ENCODE results near the gene VSIR. TPM values are rescaled to one million over a fixed set of nuclear protein-coding genes. Genes with fewer than 3 reads are reported as not detected.

The VSIR gene
- polyA plus RNA-seq, 3 donors: 7.3 to 11.4 (median 10.3) TPM

GRCh38 chr10:71790749-71791440 lies 17.6 kb upstream of the VSIR start:
- DNase-seq (ENCODE audit: extremely low read depth in 1 of 11, low read depth in 9 of 11, low spot score in 4 of 11): no peak

DNA sequence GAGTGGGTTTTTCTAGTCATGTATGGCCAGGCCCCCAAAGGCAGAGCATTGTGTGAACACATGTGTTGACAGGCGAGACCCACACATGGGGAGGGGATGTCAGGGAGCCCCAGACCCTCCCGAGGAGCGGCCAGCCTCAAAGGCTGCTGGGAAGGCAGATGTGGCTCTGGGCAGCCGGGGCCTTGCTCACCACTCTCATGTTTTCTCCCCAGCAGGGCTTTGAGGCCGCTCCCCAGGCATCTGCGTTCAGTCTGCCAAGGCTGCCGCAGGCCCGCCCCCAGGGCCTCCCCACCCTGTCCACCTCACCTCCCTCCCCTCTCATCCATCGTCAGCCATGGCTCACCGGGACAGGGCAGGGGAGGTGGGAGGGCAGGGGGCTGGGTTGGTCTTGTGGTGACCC lies 16.6 kb upstream of the VSIR start:
- DNase-seq (ENCODE audit: extremely low read depth in 1 of 11, low read depth in 9 of 11, low spot score in 4 of 11): no peak

- DNase-seq (ENCODE audit: extremely low read depth in 1 of 11, low read depth in 9 of 11, low spot score in 4 of 11): no peak
Observed at GRCh38 chr10:71788954-71789353, 15.6 kb upstream of the VSIR start.

GRCh38 chr10:71784679-71785272 lies 11.5 kb upstream of the VSIR start:
- no peak for DNase-seq (ENCODE audit: extremely low read depth in 1 of 11, low read depth in 9 of 11, low spot score in 4 of 11)

- no peak for DNase-seq (ENCODE audit: extremely low read depth in 1 of 11, low read depth in 9 of 11, low spot score in 4 of 11)
Observed at GRCh38 chr10:71783917-71784678, 10.8 kb upstream of the VSIR start.

GRCh38 chr10:71782917-71783490 lies 9.7 kb upstream of the VSIR start:
- DNase-seq (ENCODE audit: extremely low read depth in 1 of 11, low read depth in 9 of 11, low spot score in 4 of 11): no peak

GRCh38 chr10:71782221-71782916 lies 9.0 kb upstream of the VSIR start:
- no peak for DNase-seq (ENCODE audit: extremely low read depth in 1 of 11, low read depth in 9 of 11, low spot score in 4 of 11)

DNA sequence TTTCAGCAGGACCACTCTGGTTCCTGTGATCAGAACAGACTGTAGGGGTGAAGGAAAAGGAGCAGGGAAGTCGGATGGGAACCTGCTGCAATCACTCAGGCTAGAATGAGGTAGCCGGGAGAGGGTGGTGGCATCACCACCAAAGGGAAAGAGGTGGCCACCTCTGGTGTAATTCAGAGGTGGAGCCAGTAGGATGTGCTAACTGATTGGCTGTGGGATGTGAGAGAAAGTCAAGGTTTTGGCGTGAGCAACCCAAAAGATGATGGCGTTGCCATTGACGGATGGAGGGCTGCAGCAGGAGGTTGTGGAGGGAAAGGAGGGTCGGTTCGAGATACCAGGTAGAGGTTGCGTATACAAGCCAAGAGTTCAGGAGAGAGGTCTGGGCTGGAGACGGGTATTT lies 7.4 kb upstream of the VSIR start:
- DNase-seq (ENCODE audit: extremely low read depth in 1 of 11, low read depth in 9 of 11, low spot score in 4 of 11): no peak

DNA sequence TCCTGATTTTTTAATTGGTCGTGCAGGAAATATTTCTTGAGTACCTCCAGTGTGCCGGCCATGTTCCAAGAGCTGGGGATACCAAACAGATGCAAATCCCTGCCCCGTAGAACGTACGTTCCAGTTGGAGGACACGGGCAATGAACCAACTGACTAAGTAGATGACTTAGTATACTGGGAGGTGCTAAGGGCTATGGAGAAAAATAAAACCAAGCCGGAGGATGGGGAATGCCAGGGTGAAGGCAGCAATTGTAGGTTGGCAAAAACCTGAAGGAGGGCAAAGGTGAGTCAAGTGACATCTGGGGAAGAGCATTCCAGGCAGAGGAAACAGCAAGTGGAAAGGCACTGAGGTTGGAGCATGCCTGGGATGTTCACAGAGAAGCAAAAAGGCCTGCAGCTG lies 6.8 kb upstream of the VSIR start:
- no peak for DNase-seq (ENCODE audit: extremely low read depth in 1 of 11, low read depth in 9 of 11, low spot score in 4 of 11)

- DNase-seq (ENCODE audit: extremely low read depth in 1 of 11, low read depth in 9 of 11, low spot score in 4 of 11): no peak
Observed at GRCh38 chr10:71779641-71780040, 6.3 kb upstream of the VSIR start.

DNA sequence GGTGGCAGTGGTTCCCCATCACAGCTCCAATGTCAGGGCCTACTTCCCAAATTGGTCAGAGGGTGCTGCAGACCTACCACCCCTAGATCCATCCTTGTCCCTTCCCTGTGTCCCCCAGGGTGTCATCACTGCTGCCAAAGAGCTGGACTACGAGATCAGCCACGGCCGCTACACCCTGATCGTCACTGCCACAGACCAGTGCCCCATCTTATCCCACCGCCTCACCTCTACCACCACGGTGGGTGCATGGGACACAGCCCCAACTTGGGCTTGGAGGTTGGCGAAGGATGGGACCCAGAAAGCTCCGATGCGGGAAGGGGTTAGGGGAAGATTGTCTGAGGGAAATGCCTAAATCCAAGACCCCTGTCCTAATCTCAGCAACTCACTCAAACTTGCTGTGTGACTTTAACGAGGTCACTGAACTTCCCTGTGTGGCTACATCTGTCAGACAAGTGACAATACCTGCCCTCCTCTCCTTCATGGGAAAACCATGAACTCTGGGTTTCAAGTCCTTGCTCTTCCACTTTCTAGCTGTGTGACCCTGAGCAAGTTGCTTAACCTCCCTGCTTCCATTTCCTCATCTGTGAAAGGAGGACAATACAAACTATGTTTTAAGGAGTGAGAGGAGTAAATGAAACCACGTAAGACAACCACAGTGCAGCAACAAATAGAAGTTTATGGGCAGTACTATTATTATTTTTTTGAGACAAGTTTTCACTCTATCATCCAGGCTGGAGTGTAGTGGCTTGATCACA lies 4.9 kb upstream of the VSIR start:
- DNase-seq (ENCODE audit: extremely low read depth in 1 of 11, low read depth in 9 of 11, low spot score in 4 of 11): no peak

DNA sequence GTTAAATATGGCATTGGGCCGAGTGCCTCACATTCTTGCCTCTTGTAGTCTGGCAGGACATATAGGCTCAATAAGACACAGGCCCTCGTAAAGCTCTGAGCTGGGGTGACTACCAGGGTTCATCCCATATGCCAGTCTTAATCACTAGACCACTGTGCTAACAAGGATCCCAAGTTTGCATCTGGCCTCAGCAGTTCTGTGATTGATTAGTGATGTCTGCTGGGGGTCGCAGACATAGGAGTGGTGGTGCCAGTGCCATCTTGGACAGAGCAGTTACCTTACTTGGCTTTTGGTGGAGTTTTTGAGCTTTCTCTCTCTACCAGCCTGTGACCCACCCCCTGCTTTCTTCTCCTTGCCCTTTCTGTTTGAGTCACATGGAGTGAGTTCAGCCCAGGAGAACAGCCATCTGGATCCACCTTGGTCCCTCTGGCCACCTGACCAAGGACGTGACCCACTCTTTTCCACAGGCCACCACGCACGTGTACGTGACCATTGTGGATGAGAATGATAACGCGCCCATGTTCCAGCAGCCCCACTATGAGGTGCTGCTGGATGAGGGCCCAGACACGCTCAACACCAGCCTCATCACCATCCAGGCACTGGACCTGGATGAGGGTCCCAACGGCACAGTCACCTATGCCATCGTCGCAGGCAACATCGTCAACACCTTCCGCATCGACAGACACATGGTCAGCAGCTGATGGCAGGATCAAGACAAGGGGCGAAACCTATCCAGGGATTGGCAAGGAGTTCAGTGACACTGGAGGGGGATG lies 4.1 kb upstream of the VSIR start:
- DNase-seq (ENCODE audit: extremely low read depth in 1 of 11, low read depth in 9 of 11, low spot score in 4 of 11): no peak

- no peak for DNase-seq (ENCODE audit: extremely low read depth in 1 of 11, low read depth in 9 of 11, low spot score in 4 of 11)
Observed at GRCh38 chr10:71776481-71776925, 3.2 kb upstream of the VSIR start.

- DNase-seq (ENCODE audit: extremely low read depth in 1 of 11, low read depth in 9 of 11, low spot score in 4 of 11): no peak
Observed at GRCh38 chr10:71774916-71775702, 1.8 kb upstream of the VSIR start.

DNA sequence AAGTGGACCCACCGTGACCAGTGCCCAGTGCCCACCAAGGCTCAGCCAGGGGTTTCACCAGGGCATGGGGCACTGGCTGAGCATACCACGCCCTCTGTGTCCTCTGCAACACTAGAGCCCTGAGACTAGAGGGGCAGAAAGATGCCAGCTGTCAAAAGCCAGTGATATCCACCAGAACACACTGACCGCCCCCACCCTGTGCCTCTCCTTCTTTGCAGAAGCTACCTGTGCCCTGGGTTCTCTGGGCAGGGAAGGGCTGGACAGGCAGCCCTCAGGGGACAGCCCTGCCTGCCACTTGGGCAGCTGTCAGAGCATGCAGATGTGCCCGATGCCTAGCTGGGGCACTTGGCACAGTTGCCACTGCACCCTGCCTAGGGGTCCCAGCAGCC lies 494 bp downstream of the VSIR start:
- DNase-seq (ENCODE audit: extremely low read depth in 1 of 11, low read depth in 9 of 11, low spot score in 4 of 11): no peak

DNA sequence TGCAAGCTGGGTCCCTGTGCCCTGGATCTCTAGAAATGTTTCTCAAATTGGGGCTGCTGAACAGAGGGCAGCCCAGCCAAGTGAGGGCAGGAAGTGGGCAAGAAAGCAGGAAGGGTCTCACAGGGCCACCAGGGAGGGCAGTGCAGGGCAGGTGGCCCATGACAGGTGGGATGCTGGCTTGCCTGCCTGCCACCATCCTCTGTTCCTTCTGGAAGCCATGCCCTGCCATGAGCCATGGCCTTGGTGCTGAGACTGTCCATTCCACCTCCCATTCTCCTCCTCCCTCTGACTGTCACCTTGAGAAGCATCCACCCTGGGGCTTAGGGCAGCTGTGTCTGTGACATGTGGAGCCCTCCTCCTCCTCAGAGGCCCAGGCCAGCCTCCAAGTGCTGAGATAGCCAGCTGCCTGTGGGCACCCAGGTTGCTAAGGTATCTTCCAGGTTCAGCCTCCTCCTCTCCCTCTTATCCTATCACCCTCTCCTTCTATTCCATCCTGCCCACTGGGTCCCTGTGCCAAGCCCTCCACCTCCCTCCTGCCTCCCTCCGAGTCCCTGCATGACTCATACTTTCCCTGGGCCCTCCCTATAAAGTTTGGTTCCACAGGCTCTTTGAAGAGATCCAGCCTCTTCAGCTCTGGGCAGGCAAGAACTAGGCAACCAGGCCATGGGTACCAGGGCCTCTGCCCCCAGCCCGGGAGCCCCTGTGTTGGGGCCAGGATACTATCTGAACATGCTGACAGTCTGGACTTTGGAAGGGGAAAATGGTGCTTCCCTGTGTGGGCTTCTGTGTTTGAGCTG lies 1.3 kb downstream of the VSIR start:
- DNase-seq (ENCODE audit: extremely low read depth in 1 of 11, low read depth in 9 of 11, low spot score in 4 of 11): no peak

DNA sequence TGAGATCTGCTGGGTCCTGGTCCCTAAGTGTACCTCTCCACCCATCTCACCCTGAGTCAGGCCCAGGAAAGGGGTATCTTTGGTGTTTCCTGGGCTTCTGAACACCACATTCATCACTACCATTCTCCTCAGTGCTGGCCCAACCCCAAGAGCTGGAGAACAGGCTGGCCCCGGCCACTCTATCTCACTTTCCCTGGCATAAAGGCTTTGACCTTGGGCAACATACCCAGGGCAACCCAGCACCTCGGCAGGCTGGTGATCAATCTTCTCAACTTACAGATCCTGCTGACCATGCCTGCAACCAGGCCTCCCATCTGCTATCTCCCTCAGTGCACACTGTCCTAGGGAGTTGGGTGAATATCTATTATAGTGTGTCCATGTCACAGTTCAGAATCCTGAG lies 2.1 kb downstream of the VSIR start:
- no peak for DNase-seq (ENCODE audit: extremely low read depth in 1 of 11, low read depth in 9 of 11, low spot score in 4 of 11)

All from renal cortex interstitium (tissue), 11 donors.